Measurements from ENCODE around the gene CLEC1A.

Gene CLEC1A

GRCh38 chr12:10098791-10099190, at the start of gene CLEC1A:
CLEC1A (minus strand) TSS chr12:10098985; CDS start chr12:10098922, 63 bp downstream.
- no peak for DNase-seq (ENCODE audit: low read depth in 2 of 2)

- no peak for DNase-seq (ENCODE audit: low read depth in 2 of 2)
Measured at GRCh38 chr12:10147714-10148403, 49.1 kb upstream of the CLEC1A start.

- no peak for DNase-seq (ENCODE audit: low read depth in 2 of 2)
Measured at GRCh38 chr12:10142976-10143589, 44.3 kb upstream of the CLEC1A start.

- DNase-seq (ENCODE audit: low read depth in 2 of 2) = no peak
Measured at GRCh38 chr12:10140001-10140400, 41.2 kb upstream of the CLEC1A start.

- DNase-seq (ENCODE audit: low read depth in 2 of 2) = no peak
Measured at GRCh38 chr12:10136637-10137205, 37.9 kb upstream of the CLEC1A start.

GRCh38 chr12:10135126-10135525, 36.3 kb upstream of the CLEC1A start:
- no peak for DNase-seq (ENCODE audit: low read depth in 2 of 2)

- DNase-seq (ENCODE audit: low read depth in 2 of 2) = no peak
Measured at GRCh38 chr12:10132850-10133370, 34.1 kb upstream of the CLEC1A start.

- no peak for DNase-seq (ENCODE audit: low read depth in 2 of 2)
Measured at GRCh38 chr12:10131111-10131690, 32.4 kb upstream of the CLEC1A start.

GRCh38 chr12:10130042-10130441, 31.3 kb upstream of the CLEC1A start, which contains the start of gene CLEC7A:
CLEC7A (minus strand) TSS chr12:10130199; CDS start chr12:10130082, 117 bp downstream.
- DNase-seq (ENCODE audit: low read depth in 2 of 2) = no peak

- DNase-seq (ENCODE audit: low read depth in 2 of 2) = no peak
Measured at GRCh38 chr12:10128687-10129086, 29.9 kb upstream of the CLEC1A start.

GRCh38 chr12:10126413-10126812, 27.6 kb upstream of the CLEC1A start:
- DNase-seq (ENCODE audit: low read depth in 2 of 2) = no peak

- DNase-seq (ENCODE audit: low read depth in 2 of 2) = no peak
Measured at GRCh38 chr12:10122689-10123088, 23.9 kb upstream of the CLEC1A start.

GRCh38 chr12:10121278-10121677, 22.5 kb upstream of the CLEC1A start:
- no peak for DNase-seq (ENCODE audit: low read depth in 2 of 2)

GRCh38 chr12:10119066-10119465, 20.3 kb upstream of the CLEC1A start:
- DNase-seq (ENCODE audit: low read depth in 2 of 2) = no peak

- no peak for DNase-seq (ENCODE audit: low read depth in 2 of 2)
Measured at GRCh38 chr12:10115890-10116289, 17.1 kb upstream of the CLEC1A start.

- DNase-seq (ENCODE audit: low read depth in 2 of 2) = no peak
Measured at GRCh38 chr12:10115311-10115710, 16.5 kb upstream of the CLEC1A start.

- no peak for DNase-seq (ENCODE audit: low read depth in 2 of 2)
Measured at GRCh38 chr12:10113920-10114319, 15.1 kb upstream of the CLEC1A start.

GRCh38 chr12:10113075-10113474, 14.3 kb upstream of the CLEC1A start:
- DNase-seq (ENCODE audit: low read depth in 2 of 2) = no peak

- no peak for DNase-seq (ENCODE audit: low read depth in 2 of 2)
Measured at GRCh38 chr12:10111451-10111850, 12.7 kb upstream of the CLEC1A start.

- DNase-seq (ENCODE audit: low read depth in 2 of 2) = no peak
Measured at GRCh38 chr12:10110256-10110844, 11.6 kb upstream of the CLEC1A start.

- no peak for DNase-seq (ENCODE audit: low read depth in 2 of 2)
Measured at GRCh38 chr12:10102322-10102721, 3.5 kb upstream of the CLEC1A start.

- no peak for DNase-seq (ENCODE audit: low read depth in 2 of 2)
Measured at GRCh38 chr12:10101648-10102220, 2.9 kb upstream of the CLEC1A start.

All from stimulated activated CD8-positive, alpha-beta memory T cell treated with anti-CD3 and anti-CD28 coated beads, Interleukin-15, amount 100 ng/mL, for 4 hours (primary cell).